D341Med (cell line): ENCODE results near the gene SETD7.
A peak's percentile ranks its signal among the peaks of the same experiment; 100 is the strongest.
"Not testable (repeated sequence)": the region's sequence is repeated elsewhere in the genome, so short reads cannot be mapped to it uniquely, and the experiment has no call there.

Experiments used
- DNase-seq: peaks from one replicate; pipeline ENCODE4 v3.0.0; 2012; ENCODE audit warnings: low spot score

SETD7 gene

DNA sequence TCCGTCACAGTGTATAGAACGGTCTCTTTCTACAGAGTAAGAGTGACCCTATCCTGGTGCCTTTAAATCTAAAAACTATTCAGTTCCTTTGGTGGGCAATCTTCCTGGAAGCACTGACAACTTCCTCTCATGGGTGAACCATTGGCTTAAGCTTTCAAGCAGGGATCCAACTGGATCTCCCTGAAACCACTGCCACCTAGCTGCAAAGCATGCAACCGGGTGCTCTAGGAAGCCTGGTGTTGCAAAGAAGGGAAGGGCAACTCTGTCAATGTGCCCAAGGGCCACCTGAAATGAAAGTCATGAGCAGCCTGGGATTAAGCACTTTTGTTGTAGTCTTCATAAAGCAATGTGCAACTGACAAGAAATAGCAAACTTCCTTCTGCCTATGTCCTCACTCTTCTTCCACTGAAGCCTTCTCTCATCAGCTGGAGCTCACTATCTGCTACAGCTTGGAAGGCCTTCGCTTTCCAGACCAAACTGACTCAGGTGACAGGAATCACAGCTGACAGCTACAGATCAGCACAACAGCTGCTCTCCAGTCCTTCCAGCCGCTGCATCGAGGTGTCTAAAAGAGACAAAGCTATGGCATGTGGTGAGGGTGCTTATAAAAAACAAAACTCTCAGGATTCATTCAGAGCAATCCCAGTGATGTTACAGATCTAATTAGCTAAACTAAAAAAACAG is 46.1 kb downstream of the SETD7 start:
- DNase-seq = peak; percentile 63

DNA sequence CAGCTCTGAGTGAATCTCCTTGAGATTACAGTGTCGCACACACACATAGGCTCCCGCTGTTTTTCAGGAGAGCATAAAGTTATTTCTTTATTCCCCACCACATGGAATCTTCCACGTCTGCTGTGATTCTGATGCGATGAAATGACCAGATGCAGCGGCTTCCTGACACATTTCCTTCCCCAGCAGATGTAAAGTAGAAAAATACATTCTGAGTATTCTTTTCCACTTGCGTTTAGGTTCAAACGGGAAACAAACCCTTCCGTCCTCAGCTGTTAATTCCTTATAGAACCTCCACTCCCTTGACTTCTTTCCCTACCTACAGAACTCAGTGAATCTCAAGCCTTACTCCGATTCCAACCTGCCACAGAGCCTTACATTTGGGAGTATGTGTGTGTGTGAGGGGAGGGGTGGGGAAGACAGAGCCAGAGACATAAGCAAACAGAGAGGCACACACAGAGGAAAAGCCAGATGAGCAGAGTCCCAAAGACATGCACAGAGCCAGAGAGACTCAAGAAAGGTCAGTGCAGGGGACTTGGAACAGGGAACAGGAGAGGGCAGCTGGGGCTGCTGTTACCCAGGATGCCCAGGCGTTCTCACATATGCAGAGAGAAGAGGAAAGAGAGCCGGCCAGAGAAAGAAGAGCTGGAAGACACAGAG is 47.3 kb downstream of the SETD7 start:
- DNase-seq = no peak

DNA sequence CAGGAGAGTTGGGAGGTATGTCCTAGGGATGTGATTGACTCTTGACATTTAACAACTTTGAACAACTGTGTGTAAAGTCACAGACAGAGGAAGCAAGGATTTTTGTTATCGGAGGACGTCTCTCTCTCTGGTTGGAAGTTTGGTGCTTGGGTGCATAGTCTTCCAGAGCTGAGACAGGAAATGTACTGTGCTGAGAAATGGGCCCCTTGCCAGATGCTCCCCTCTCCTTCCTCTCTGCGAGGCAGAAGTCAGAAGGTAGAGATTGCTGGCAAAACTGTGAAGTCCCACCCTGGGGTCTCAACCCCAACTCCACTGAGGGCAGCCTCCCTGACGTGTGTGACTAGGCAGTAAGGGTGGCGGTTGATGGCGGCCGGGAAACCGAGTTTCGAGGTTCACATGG is 49.2 kb downstream of the SETD7 start:
- no peak for DNase-seq

DNA sequence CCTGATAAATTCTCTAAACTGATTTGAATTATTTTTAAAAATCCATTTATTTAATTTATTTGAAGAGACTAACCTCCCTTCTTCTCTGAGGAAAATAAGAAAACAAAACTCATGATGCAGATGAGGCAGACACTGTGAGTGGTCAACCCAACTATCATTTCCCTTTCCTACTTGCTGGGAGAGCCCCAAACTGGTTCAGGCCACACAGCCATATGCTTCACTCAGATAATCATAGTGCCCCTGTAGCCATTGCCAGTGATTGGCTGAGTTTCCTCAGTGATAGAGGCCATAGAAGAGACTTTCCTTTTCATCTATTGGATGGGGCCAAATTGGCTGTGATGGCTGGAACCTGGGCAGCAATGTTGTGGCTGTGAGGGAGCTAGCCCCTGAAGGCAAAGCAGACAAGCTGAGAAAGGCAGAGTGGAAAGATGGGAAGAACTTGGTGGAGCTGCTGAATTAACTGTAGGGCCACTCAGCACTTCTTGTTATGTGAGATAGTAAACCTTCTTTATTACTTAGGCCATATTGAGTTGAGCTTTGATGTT is 52.3 kb downstream of the SETD7 start:
- no peak for DNase-seq

DNA sequence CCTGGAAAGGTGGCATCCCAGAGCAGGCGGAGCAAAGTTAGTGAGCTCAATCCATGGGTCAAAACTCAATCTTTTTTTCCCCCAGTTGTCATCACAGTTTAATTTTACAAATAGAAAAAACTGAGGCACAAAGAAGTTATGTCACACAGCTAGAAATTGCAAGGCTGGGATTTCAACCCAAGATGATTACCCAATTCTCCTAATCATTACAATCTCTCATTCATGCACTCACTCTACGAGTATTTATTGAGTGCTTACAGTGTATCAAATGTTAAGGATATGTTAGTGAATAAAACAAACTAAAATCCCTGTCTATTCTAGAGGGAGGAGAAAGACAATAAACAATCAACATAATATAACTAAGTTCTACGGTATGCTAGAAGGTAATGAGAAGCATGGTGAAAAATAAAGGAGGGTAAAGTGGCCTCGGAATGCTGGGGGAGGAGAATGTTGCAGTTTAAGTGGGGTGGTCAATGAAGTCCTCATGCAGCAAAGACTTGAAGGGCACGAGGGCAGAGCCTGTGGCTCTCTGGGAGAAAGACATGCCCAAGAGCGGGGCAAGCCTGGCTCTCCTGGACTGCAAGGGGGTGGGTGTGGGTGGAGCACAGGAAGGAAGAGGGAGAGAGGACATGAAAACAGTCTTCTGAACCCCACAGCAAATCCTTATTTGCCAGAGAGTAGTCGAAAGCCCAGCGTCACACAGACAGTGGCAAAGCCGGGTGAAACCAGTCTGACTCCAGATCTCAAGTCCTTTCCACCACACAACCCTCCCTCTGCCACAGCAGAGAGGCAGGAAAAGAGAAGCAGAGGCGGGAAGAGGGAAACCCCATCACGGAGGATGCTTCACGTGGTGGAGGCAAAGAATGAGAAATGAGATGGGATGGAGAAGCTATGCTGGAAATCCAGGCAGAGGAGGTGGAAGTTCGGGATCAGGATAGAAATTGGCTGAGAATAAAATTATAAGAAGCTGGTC is 53.8 kb downstream of the SETD7 start:
- DNase-seq = no peak

DNA sequence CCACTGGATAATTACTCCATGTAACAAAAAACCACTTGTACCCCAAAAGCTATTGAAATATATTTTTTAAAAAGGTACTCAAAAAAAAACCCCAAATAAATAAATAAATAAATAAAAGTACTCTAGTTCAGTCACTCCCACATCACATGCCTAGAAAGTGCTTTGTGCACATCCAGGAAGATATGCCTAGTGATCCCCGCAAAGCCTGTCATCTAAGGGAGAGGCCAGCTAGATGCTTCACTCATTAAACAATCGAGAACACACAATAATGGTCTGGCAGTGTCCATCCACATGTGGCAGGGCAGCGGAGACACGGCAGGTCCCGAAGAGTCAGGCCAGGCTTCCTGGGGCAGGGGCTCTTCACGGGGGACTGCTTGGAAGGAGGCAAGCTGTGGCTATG is 54.5 kb downstream of the SETD7 start:
- no peak for DNase-seq

DNA sequence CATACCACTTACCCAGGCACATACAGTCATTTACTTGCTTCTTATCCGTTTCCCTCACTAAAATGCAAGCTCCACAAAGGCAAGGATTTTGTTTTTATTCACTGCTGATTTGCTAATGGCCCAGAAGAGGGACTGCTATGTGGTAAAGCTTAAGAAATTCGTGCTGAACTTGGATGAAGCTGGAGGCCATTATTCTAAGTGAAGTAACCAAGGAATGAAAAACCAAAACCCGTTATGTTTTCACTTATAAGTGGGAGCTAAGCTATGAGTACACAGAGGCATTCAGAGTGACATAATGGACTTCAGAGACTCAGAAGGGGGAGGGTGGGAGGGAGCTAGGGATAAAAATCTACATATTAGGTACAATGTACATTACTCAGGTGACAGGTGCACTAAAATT is 54.9 kb downstream of the SETD7 start:
- no peak for DNase-seq

DNA sequence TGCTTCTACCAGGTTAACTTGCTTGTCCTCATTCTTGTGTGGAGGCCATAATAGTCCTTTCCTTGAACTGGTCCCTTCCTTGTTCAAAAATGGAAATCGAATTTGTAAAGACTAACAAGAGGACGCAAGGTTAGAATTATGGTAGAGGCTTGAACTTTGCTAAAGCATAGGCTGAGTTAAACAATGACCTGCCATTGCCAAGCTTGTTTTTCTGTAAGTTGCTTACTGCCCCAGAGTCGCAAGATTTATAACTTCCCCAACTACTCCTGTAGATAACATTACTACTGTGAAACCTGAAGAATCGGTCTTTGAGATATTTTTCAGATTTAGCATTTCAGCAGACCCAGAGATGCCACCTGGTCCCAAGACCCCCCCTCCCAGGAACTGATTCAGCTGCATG is 56.8 kb downstream of the SETD7 start:
- DNase-seq = no peak

DNA sequence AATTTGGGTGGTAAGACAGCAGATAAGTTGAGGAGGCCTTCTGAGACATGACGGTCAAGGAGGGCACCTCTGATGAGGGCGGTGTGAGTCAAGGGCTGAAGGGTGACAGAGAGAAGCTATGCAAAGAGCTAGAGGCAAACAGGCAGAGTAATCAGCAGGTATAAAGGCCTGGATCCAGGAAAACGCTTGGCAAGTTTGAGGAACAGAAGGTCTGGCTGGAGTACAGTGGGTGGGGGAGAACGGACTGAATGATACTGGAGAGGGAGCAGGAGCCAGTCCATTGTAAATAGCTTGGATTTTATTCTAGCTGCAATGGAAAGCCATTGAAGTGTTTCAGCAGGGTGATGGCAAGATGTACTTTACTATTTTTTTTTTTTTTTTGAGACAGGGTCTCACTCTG is 62.8 kb downstream of the SETD7 start:
- DNase-seq = no peak

DNA sequence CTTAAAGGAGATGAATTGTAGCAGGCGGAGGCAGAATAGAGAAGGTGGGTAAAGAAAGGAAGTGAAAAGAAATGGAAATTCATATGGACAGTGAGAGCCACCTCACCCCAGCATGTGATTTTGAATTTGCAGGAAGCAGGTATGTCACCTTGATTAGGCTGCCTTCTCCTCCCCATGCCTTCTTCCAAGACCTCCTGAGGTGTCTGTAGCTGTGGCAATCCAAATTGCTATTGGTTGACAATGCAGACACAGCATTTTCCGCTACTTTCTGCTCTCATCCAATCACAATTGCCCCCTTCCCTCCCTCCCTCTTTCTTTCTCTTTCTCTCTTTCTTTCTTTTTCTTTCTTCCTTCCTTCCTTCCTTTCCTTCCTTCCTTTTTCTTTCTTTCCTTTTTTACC is 63.6 kb downstream of the SETD7 start:
- no peak for DNase-seq

DNA sequence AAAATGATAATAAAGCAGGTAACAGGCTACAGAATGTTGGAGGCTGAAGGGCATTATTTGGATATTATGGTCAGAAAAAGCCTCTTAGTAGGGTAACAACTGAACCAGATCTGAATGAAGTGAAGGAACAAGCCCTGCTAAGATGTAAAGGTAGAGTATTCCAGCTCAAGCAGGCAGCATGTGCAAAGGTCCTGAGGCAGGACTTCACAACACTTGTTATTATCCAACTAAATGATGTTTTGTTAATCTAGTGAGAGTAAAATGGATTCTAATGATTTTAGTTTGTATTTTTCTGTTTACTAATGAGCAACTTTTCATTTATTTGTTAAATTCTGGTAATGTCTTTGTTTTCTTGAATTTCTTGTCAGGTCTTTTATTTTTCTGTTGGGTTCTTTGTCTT is 66.4 kb downstream of the SETD7 start:
- no peak for DNase-seq

DNA sequence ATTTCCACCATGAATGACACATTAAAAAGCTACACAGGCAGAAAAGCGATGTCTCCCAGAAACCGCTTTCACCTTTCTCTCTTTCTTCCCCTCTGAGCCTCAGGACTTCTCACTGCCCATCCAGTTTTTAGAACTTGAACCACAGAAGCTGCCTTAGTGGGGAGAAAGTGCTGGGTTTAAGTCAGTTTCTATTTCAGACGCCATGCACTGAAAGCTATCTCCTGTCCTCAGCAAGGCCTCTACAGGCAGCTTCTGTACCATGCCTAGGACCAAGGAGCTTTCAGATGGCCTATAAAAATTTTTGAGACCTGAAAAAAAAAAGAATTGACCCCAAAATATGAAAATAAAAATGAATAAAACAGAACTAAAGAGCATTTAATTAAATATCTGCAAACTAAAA is 67.6 kb downstream of the SETD7 start:
- no peak for DNase-seq

DNA sequence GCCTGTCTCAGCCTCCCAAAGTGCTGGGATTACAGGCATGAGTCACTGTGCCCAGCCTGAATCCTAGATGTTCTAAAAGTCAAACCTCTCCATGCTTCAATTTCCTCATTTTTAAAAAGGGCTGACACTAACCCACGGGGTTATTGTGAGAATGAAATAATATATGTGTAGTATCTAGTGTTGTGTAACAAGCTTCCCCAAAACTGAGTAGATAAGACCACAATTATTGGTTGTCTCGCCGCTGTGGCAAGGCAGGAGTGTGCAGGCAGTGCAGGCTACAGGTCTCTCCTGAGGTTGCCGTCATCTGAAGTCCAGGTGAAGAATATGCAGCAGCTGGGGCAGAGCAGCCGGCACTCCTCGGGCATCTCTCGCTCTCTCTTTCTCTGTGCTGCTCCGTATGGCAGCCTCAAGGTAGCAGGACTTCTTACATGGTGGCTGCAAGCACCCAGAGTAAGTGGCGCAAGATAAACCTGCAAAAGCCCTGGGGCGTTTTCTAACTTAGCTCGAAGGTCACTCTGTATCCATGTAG is 71.2 kb downstream of the SETD7 start:
- DNase-seq = no peak

DNA sequence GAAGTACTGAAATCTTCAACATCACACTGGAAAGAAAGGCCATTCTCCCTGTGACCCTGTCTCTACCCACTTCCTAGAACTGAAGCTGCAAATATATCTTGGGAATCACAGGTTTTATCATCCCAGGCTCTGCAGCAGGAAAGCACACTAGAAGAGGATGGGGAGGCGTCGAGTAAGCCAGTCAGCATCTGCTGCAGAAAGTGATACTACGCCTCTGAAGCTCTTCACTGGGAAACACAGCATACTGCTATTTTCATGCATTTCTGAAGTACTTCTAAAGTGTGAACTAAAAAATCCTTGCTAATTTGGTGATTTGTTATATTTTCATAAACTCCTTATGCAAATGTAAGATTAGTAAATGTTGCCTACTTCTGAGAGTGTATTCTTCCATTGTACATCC is 73.0 kb downstream of the SETD7 start:
- no peak for DNase-seq

DNA sequence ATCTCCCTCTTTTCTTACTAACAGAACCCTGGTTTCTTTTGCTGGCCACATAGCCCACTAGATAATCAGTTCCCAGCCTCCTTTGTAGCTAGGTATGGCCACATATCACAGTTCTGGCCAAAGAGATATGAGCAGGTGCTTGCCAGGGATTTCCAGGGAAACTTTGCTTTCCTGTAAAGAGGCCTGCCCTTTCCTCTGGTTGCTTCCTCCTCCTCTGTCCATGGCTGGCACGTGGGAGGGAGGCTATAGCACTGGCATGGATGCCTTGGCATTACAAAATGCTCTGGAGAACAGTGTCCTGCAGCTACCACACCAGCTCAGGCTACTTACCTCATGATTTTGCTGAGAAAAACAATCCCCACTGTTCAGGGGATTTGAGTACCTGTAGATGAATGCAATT is 74.6 kb downstream of the SETD7 start:
- no peak for DNase-seq

DNA sequence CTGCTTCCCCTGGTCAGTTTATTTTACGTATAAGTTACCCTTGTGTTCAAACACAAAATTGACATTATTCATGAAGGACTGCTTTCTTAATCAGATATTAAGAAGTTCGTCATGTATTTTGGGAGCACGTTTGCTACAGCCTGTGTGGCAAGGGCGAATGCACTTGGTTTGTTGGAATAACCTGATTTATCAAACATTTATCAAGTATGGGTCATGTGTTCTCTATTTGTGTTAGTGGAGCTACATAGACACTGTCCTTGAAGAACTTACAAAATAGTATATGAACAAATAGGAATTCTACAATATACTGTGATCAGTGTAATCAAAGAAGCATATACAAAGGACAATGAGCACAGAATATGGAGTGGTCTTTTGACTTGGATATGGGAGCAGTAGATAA is 79.7 kb downstream of the SETD7 start:
- no peak for DNase-seq

DNA sequence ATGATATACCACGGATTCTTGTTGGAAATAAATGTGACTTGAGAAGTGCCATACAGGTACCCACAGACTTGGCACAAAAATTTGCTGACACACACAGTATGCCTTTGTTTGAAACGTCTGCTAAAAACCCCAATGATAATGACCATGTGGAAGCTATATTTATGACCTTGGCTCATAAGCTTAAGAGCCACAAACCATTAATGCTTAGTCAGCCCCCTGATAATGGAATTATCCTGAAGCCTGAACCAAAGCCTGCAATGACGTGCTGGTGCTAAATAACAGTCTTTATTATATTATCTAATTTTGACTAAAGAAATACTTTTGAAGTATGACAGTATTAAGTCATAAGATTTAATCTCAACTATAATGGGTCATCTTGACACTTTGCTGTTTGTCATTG is 83.2 kb downstream of the SETD7 start:
- no peak for DNase-seq

DNA sequence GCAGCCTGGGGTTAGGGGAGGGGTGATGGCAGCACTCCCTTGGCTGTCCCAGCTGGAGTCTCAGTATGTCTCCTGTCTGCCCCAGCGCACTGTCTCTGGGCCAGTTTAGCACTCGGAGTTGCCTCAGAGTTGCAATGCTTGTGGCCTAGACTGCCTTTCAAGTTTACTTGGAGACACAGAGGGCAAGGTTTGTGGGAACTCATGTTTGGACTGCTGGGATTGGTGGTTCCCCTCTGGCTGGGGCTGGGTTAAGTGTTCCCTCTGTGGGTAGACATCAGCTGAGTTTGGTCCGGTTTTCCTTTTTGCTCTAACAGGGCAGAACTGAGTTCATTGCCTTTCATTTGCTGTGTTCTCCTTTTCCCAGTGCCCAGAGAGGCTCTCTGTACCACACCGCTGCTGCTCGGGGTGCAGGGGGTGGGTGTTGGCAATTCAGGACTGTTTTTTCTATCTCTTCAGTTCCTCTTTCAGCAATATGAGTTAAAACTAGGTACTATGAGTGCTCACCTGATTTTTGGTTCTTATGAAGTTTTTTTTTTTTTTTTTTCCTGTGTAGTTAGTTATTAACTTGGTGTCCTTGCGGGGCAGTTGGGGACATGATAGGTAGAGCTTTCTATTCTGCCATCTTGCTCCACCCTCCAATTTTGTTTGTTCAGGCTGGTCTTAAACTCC is 84.9 kb downstream of the SETD7 start:
- no peak for DNase-seq

DNA sequence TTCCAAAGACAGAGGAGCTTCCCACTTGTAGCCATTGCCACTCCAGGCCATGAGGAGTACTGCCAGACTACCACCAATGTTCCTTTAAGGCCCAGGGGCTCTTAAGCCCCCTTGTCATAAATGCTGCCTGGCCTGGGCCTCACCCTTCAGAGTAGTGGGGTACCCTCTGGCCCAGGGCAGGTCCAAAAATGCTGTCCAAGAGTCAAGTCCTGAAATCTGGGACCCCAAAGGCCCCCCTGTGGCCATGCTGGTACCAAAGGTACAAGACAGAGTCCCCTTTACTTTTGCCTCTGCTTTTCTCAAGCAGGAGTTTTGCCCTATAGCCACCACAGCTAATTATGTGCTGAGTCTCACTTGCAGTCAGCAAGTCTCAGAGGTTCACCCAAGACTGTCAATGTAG is 85.7 kb downstream of the SETD7 start:
- no peak for DNase-seq

DNA sequence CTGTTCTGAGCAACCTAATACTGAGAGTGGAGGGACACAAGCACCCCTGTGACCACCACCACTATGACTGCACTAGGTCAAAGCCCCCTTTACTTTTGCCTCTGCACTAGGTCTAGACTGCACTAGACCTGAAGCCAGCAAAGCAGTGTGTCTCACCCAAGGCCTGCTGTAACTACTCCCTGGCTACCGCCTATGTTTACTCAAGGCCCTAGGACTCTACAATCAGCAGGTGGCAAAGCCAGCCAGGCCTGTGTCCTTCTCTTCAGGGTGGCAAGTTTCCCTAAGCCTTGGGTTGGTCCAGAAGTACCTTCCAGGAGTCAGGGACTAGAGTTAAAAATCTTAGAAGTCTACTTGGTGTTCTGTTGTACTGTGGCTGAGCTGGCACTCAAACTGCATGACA is 86.2 kb downstream of the SETD7 start:
- no peak for DNase-seq

DNA sequence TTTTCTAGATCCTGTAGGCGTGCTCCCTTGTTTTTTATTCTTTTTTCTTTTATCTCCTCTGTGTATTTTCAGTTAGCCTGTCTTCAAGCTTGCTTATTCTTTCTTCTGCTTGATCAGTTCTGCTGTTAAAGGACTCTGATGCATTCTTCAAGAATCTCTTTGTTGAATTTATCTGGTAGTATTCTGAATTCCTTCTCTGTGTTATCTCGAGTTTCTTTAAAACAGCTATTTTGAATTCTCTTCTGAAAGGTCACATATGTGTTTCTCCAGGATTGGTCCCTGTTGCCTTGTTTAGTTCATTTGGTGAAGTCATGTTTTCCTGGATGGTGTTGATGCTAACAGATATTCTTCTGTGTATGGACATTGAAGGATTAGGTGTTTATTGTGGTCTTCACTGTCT is 86.8 kb downstream of the SETD7 start:
- no peak for DNase-seq

DNA sequence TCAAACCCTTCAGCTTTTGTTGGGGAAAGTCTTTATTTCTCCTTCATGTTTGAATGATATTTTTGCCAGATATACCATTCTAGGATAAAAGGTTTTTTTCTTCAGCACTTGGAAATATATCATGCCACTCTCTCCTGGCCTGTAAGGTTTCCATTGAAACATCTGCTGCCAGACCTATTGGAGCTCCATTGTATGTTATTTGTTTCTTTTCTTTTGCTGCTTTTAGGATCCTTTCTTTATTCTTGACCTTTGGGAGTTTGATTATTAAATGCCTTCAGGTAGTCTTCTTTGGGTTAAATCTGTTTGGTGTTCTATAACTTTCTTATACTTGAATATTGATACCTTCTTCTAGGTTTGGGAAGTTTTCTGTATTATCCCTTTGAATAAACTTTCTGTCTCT is 87.3 kb downstream of the SETD7 start:
- DNase-seq = not testable (repeated sequence)
